GM21529 (cell line): Measurements from ENCODE around the gene GPR78.

ENCODE experiments used
- ATAC-seq: cut with Tn5 transposase; IDR thresholded peaks from one replicate; pipeline ENCODE4 v1.9.1; 2021; ENCODE audit not compliant: unreplicated experiment

The GPR78 gene

GRCh38 chr4:8546766-8547107, 33.5 kb upstream of the GPR78 start:
- ATAC-seq: no peak

GRCh38 chr4:8547108-8547911, 32.9 kb upstream of the GPR78 start:
- ATAC-seq: no peak

- no peak for ATAC-seq
Observed at GRCh38 chr4:8547912-8548730, 32.1 kb upstream of the GPR78 start.

GRCh38 chr4:8548731-8549351, 31.4 kb upstream of the GPR78 start:
- ATAC-seq: no peak

GRCh38 chr4:8549352-8549931, 30.8 kb upstream of the GPR78 start:
- no peak for ATAC-seq

- no peak for ATAC-seq
Observed at GRCh38 chr4:8550691-8551090, 29.5 kb upstream of the GPR78 start.

- ATAC-seq: no peak
Observed at GRCh38 chr4:8552024-8552423, 28.2 kb upstream of the GPR78 start.

- ATAC-seq: no peak
Observed at GRCh38 chr4:8552581-8553205, 27.5 kb upstream of the GPR78 start.

- ATAC-seq: no peak
Observed at GRCh38 chr4:8553216-8553615, 27.0 kb upstream of the GPR78 start.

- no peak for ATAC-seq
Observed at GRCh38 chr4:8553991-8554405, 26.2 kb upstream of the GPR78 start.

GRCh38 chr4:8554555-8555100, 25.6 kb upstream of the GPR78 start:
- no peak for ATAC-seq

GRCh38 chr4:8555716-8556115, 24.5 kb upstream of the GPR78 start:
- ATAC-seq: no peak

GRCh38 chr4:8556341-8557150, 23.6 kb upstream of the GPR78 start:
- no peak for ATAC-seq

- no peak for ATAC-seq
Observed at GRCh38 chr4:8557151-8558076, 22.8 kb upstream of the GPR78 start.

GRCh38 chr4:8558080-8558960, 21.9 kb upstream of the GPR78 start:
- ATAC-seq: no peak

- no peak for ATAC-seq
Observed at GRCh38 chr4:8559011-8559410, 21.2 kb upstream of the GPR78 start.

GRCh38 chr4:8559524-8560264, 20.5 kb upstream of the GPR78 start:
- no peak for ATAC-seq
